ENCODE data around the gene ARVCF. TPM values are rescaled to one million over a fixed set of nuclear protein-coding genes. Genes with fewer than 3 reads are reported as not detected.
A peak's percentile ranks its signal among the peaks of the same experiment; 100 is the strongest.

The ARVCF gene
- total RNA-seq, 1 experiment from 2014 or later: 12.0 TPM

- Histone ChIP-seq H3K27me3 (replicated peaks; ENCODE audit: control insufficient read depth, insufficient read depth, low read length) (no peaks in the 10 kb centered on the region), H3K4me3 (ENCODE audit: low read depth, low read length) (no peak overlapping the region), H3K9me3 (peaks cover 4% of the 10 kb centered on the region; the same call in 1 of the 2 replicates), H3K4me1 (0 out of 2 replicates have a peak, but pooled peaks cover 3% of the 10 kb centered on the region), H3K36me3 (ENCODE audit: control insufficient read depth, insufficient read depth, low read length) (no peaks in the 10 kb centered on the region)
- no peak overlapping the region for H3K4me3 Mint-ChIP-seq (ENCODE audit: unreplicated experiment)
- CTCF ChIA-PET: no interaction called here
- H3K36me3 Mint-ChIP-seq (ENCODE audit: insufficient read depth, unreplicated experiment): peaks cover 9% of the 10 kb centered on the region
- no peaks in the 10 kb centered on the region for H3K4me1 Mint-ChIP-seq (ENCODE audit: low read depth, unreplicated experiment)
- TF ChIP-seq CTCF (IDR thresholded peaks at IDR 0.05; ENCODE audit: insufficient read depth in 1 of 2, low read depth in 1 of 2, low read length in 1 of 2, severe bottlenecking in 1 of 2, unreplicated experiment in 1 of 2): no peak
- no peak overlapping the region for H3K27ac Mint-ChIP-seq (ENCODE audit: unreplicated experiment)
- peaks cover 4% of the 10 kb centered on the region for H3K9me3 Mint-ChIP-seq (ENCODE audit: unreplicated experiment)
- no peaks in the 10 kb centered on the region for H3K27me3 Mint-ChIP-seq (ENCODE audit: insufficient read depth, unreplicated experiment)
- DNase-seq: no peak
- intact Hi-C loops (cut with micrococcal nuclease; ENCODE audit: unreplicated experiment): no loop called here
- POLR2A ChIA-PET: no interaction called here
- BruUV-seq (replicated peaks): no TSS peak
Observed at GRCh38 chr22:19930551-19931486, 85.8 kb downstream of the ARVCF start.

GRCh38 chr22:19929586-19930550 is 86.8 kb downstream of the ARVCF start:
- H3K36me3 Mint-ChIP-seq (ENCODE audit: insufficient read depth, unreplicated experiment): no peaks in the 10 kb centered on the region
- H3K27ac Mint-ChIP-seq (ENCODE audit: unreplicated experiment): no peak overlapping the region
- no peaks in the 10 kb centered on the region for H3K27me3 Mint-ChIP-seq (ENCODE audit: insufficient read depth, unreplicated experiment)
- ChIA-PET CTCF (no interaction called here), POLR2A (no interaction called here)
- no peaks in the 10 kb centered on the region for H3K9me3 Mint-ChIP-seq (ENCODE audit: unreplicated experiment)
- H3K27me3 ChIP-seq (replicated peaks; ENCODE audit: control insufficient read depth, insufficient read depth, low read length): no peaks in the 10 kb centered on the region
- no peaks in the 10 kb centered on the region for H3K36me3 ChIP-seq (ENCODE audit: control insufficient read depth, insufficient read depth, low read length)
- TF ChIP-seq CTCF (IDR thresholded peaks at IDR 0.05; ENCODE audit: insufficient read depth in 1 of 2, low read depth in 1 of 2, low read length in 1 of 2, severe bottlenecking in 1 of 2, unreplicated experiment in 1 of 2): no peak
- H3K4me1 Mint-ChIP-seq (ENCODE audit: low read depth, unreplicated experiment): no peaks in the 10 kb centered on the region
- H3K4me3 Mint-ChIP-seq (ENCODE audit: unreplicated experiment): no peak overlapping the region
- intact Hi-C loops (cut with micrococcal nuclease; ENCODE audit: unreplicated experiment): no loop called here
- no peaks in the 10 kb centered on the region for H3K9me3 ChIP-seq
- no peak for DNase-seq
- TSS peak; percentile 17 for BruUV-seq (replicated peaks)
- no peaks in the 10 kb centered on the region for H3K4me1 ChIP-seq
- no peak overlapping the region for H3K4me3 ChIP-seq (ENCODE audit: low read depth, low read length)

- CTCF ChIA-PET: no interaction called here
- H3K36me3 ChIP-seq (ENCODE audit: control insufficient read depth, insufficient read depth, low read length): no peaks in the 10 kb centered on the region
- POLR2A ChIA-PET: no interaction called here
- Mint-ChIP-seq H3K4me3 (ENCODE audit: unreplicated experiment) (no peak overlapping the region), H3K9me3 (ENCODE audit: unreplicated experiment) (no peaks in the 10 kb centered on the region), H3K36me3 (ENCODE audit: insufficient read depth, unreplicated experiment) (no peaks in the 10 kb centered on the region), H3K27me3 (ENCODE audit: insufficient read depth, unreplicated experiment) (no peaks in the 10 kb centered on the region), H3K4me1 (ENCODE audit: low read depth, unreplicated experiment) (no peaks in the 10 kb centered on the region), H3K27ac (ENCODE audit: unreplicated experiment) (peak overlapping the region; percentile 20)
- no TSS peak for BruUV-seq (replicated peaks)
- TF ChIP-seq CTCF (IDR thresholded peaks at IDR 0.05; ENCODE audit: insufficient read depth in 1 of 2, low read depth in 1 of 2, low read length in 1 of 2, severe bottlenecking in 1 of 2, unreplicated experiment in 1 of 2): no peak
- no peak for DNase-seq
- no peaks in the 10 kb centered on the region for H3K27me3 ChIP-seq (replicated peaks; ENCODE audit: control insufficient read depth, insufficient read depth, low read length)
- H3K4me1 ChIP-seq: no peaks in the 10 kb centered on the region
- no peaks in the 10 kb centered on the region for H3K9me3 ChIP-seq
- intact Hi-C loops (cut with micrococcal nuclease; ENCODE audit: unreplicated experiment): no loop called here
- H3K4me3 ChIP-seq (ENCODE audit: low read depth, low read length): no peak overlapping the region
Observed at GRCh38 chr22:19928207-19928606, 88.4 kb downstream of the ARVCF start.

Measured in Caco-2 (cell line).